B cell (primary cell): ENCODE results near the gene ZFYVE9. TPM values are rescaled to one million over a fixed set of nuclear protein-coding genes. Genes with fewer than 3 reads are reported as not detected.

ENCODE experiments used
- ATAC-seq: fragments of 200-7000 bp; cut with Tn5 transposase; one replicate; pipeline ENCODE4 v1.10.0; 2021; ENCODE audit warnings: low read depth, mild to moderate bottlenecking, moderate number of reproducible peaks, moderate library complexity
- CTCF ChIA-PET: fragments of 350-600 bp; sonication (Branson Sonifier 250); formaldehyde crosslinking; loops from one replicate; lab custom pipeline; 2021; ENCODE audit warnings: antibody characterized with exemption, inconsistent platforms; lab: Charles Lee
- POLR2A ChIA-PET: fragments of 350-600 bp; sonication (Branson Sonifier 250); formaldehyde crosslinking; loops from one replicate; lab custom pipeline; 2021; ENCODE audit warnings: antibody characterized with exemption; lab: Charles Lee
- DNase-seq: peaks from one replicate; pipeline ENCODE4 v3.0.0; 2013
- H2AFZ ChIP-seq: 2 replicates; pipeline ENCODE4 v1.6.1; 2012; ENCODE audit warnings: mild to moderate bottlenecking, low read depth, low read length; ENCODE audit not compliant: insufficient read depth, poor library complexity, severe bottlenecking
- H3K27ac ChIP-seq, 2 donors: 1 replicate in 1 of 2; 2 replicates in 1 of 2; pipeline ENCODE4 v1.5.1; 2012 to 2013; ENCODE audit warnings: low read length in 2 of 2, mild to moderate bottlenecking in 2 of 2, moderate library complexity in 1 of 2
- H3K27me3 ChIP-seq, 4 experiments: fragments of 200-600 bp in 1 of 4; sonication (generic) in 1 of 4; replicated peaks in 1 of 4; 1 replicate in 2 of 4; 2 replicates in 2 of 4; pipeline versions ENCODE4 v1.6.1 to v1.7.0; 2013 to 2016; ENCODE audit warnings: low read length in 3 of 4, mild to moderate bottlenecking in 2 of 4, mixed read lengths in 1 of 4, moderate library complexity in 1 of 4; ENCODE audit not compliant: insufficient read depth in 4 of 4, control insufficient read depth in 3 of 4; ENCODE audit errors: control extremely low read depth in 1 of 4
- H3K36me3 ChIP-seq, 2 experiments: replicated peaks in 1 of 2; 1 replicate in 1 of 2; 2 replicates in 1 of 2; pipeline versions ENCODE4 v1.6.1 to v1.7.1; 2013; ENCODE audit warnings: low read length in 1 of 2; ENCODE audit not compliant: insufficient read depth in 2 of 2, control insufficient read depth in 1 of 2; ENCODE audit errors: control extremely low read depth in 1 of 2, extremely low read depth in 1 of 2
- H3K4me1 ChIP-seq, 2 donors: fragments of 200-600 bp in 1 of 2; sonication (generic) in 1 of 2; 1 replicate in 1 of 2; 2 replicates in 1 of 2; pipeline versions ENCODE4 v1.5.1 to v1.6.1; 2013 to 2017; ENCODE audit warnings: low read length in 2 of 2; ENCODE audit not compliant: control insufficient read depth in 2 of 2, insufficient read depth in 2 of 2
- H3K4me2 ChIP-seq: replicated peaks from 2 replicates; pipeline ENCODE3; 2012; ENCODE audit warnings: mild to moderate bottlenecking, low read depth, low read length; ENCODE audit not compliant: poor library complexity, severe bottlenecking
- H3K4me3 ChIP-seq, 5 experiments: fragments of 200-600 bp in 1 of 5; sonication (generic) in 1 of 5; 1 replicate in 3 of 5; 2 replicates in 2 of 5; pipeline versions ENCODE4 v1.5.1 to v1.7.0; 2011 to 2016; ENCODE audit warnings: low read length in 4 of 5, mild to moderate bottlenecking in 4 of 5, low read depth in 2 of 5, control low read depth in 1 of 5, moderate library complexity in 1 of 5; ENCODE audit not compliant: insufficient read depth in 1 of 5; ENCODE audit errors: control extremely low read depth in 1 of 5, extremely low read depth in 1 of 5
- H3K79me2 ChIP-seq: fragments of 200-600 bp; sonication (generic); one replicate; pipeline ENCODE4 v1.6.0; 2016; ENCODE audit warnings: low read length; ENCODE audit not compliant: control insufficient read depth, insufficient read depth
- H3K9ac ChIP-seq: fragments of 200-600 bp; sonication (generic); 2 replicates; pipeline ENCODE4 v1.6.1; 2017; ENCODE audit warnings: mild to moderate bottlenecking, low read length, moderate library complexity
- H3K9me3 ChIP-seq, 3 donors: one replicate each; pipeline versions ENCODE4 v1.6.1 to v1.7.1; 2013; ENCODE audit warnings: low read length in 2 of 3; ENCODE audit not compliant: control insufficient read depth in 2 of 3, insufficient read depth in 1 of 3; ENCODE audit errors: control extremely low read depth in 1 of 3
- H4K20me1 ChIP-seq: 2 replicates; pipeline ENCODE4 v1.6.0; 2012; ENCODE audit warnings: mild to moderate bottlenecking, low read length; ENCODE audit not compliant: insufficient read depth, control insufficient read depth, poor library complexity, severe bottlenecking
- H3K27ac Mint-ChIP-seq: one replicate; pipeline ENCODE4 v1.8.0; 2021; ENCODE audit warnings: mixed read lengths
- H3K27me3 Mint-ChIP-seq: one replicate; pipeline ENCODE4 v1.8.0; 2021; ENCODE audit warnings: mixed read lengths
- H3K4me1 Mint-ChIP-seq: one replicate; pipeline ENCODE4 v1.8.0; 2021; ENCODE audit warnings: mixed read lengths
- H3K4me3 Mint-ChIP-seq: one replicate; pipeline ENCODE4 v1.8.0; 2021; ENCODE audit warnings: mixed read lengths
- H3K9me3 Mint-ChIP-seq: one replicate; pipeline ENCODE4 v1.8.0; 2022; ENCODE audit warnings: mixed read lengths; ENCODE audit not compliant: insufficient read depth
- CTCF ChIP-seq: fragments of 200-600 bp; IDR thresholded peaks from one replicate; pipeline ENCODE4 v1.8.0; 2022; ENCODE audit warnings: antibody characterized with exemption, mild to moderate bottlenecking
- EZH2 ChIP-seq: IDR thresholded peaks from 2 replicates; pipeline ENCODE4 v1.6.1; 2012; ENCODE audit warnings: borderline replicate concordance, low read depth, mild to moderate bottlenecking, moderate library complexity, low read length; ENCODE audit not compliant: insufficient read depth, poor library complexity, severe bottlenecking
- WGBS: methylation state at CpG from one replicate; pipeline ENCODE4 v1.1.5; 2013; ENCODE audit warnings: missing lambda C conversion rate; ENCODE audit not compliant: insufficient coverage; 5-methylcytosine and 5-hydroxymethylcytosine counted together
- intact Hi-C: fragments of 100-400 bp; cut with micrococcal nuclease; formaldehyde crosslinking; loops from one replicate; pipeline ENCODE4 v1.10.0; 2022
- polyA plus RNA-seq: library from polyadenylated mRNA; depleted of rRNA; stranded (reverse); fragments of >200 nt; gene quantifications from 2 replicates; pipeline ENCODE4 v1.2.3, GENCODE V29; 2012
- total RNA-seq, 2 donors: library from RNA; stranded (reverse); fragments of 120-200 nt in 1 of 2; gene quantifications; 1 replicate in 1 of 2; 2 replicates in 1 of 2; pipeline versions ENCODE4 v1.2.3 to v1.2.4, GENCODE V29; 2013 to 2022

The ZFYVE9 gene
- total and polyA plus RNA-seq, 2 donors (not counting 1 experiment from before 2014, with no cell fraction given) = 0.16 to 3.3 TPM

- DNase-seq (no peak), ATAC-seq (no peak)
- Histone ChIP-seq H3K79me2 (no peaks in the 10 kb centered on the region), H3K27ac (no peak overlapping the region), H3K27me3 (peaks cover 0 to 17% (median 9%) of the 10 kb centered on the region in 4 experiments), H2AFZ (no peak overlapping the region), H3K4me3 (no peak overlapping the region), H3K4me2 (no peak overlapping the region), H3K9ac (no peak overlapping the region), H3K9me3 (no peaks in the 10 kb centered on the region), H3K36me3 (no peaks in the 10 kb centered on the region), H4K20me1 (no peaks in the 10 kb centered on the region), H3K4me1 (no peaks in the 10 kb centered on the region)
- Mint-ChIP-seq H3K27ac (no peak overlapping the region), H3K4me3 (no peak overlapping the region), H3K9me3 (no peaks in the 10 kb centered on the region), H3K4me1 (no peaks in the 10 kb centered on the region), H3K27me3 (peaks cover 56% of the 10 kb centered on the region)
- intact Hi-C loops = no loop called here
- TF ChIP-seq EZH2 (no peak), CTCF (no peak)
- ChIA-PET POLR2A (no interaction called here), CTCF (no interaction called here)
- WGBS = no CpG with 5 or more reads among the region's 2 CpGs
Observed at GRCh38 chr1:52209429-52209828, 67.5 kb downstream of the ZFYVE9 start.

GRCh38 chr1:52210044-52210443, 68.2 kb downstream of the ZFYVE9 start:
- TF ChIP-seq CTCF = no peak
- no peak for TF ChIP-seq EZH2
- ATAC-seq = no peak
- POLR2A ChIA-PET = no interaction called here
- no peaks in the 10 kb centered on the region for H3K4me1 Mint-ChIP-seq
- CTCF ChIA-PET = interaction anchor here (0.6 kb wide), 1 partner anchor 90 kb away, joined by 4 read pairs; no protein-coding TSS in a partner anchor
- 100% methylated on average over 1 of the region's 3 CpGs for WGBS
- Histone ChIP-seq H3K36me3 (no peaks in the 10 kb centered on the region), H3K27ac (no peak overlapping the region), H3K27me3 (peaks cover 0 to 17% (median 9%) of the 10 kb centered on the region in 4 experiments), H4K20me1 (no peaks in the 10 kb centered on the region), H2AFZ (no peak overlapping the region), H3K79me2 (no peaks in the 10 kb centered on the region), H3K4me3 (no peak overlapping the region), H3K4me2 (no peak overlapping the region), H3K9me3 (peaks cover 0 to under 1% (median 0%) of the 10 kb centered on the region in 3 donors), H3K9ac (no peak overlapping the region), H3K4me1 (no peaks in the 10 kb centered on the region)
- no peak overlapping the region for H3K27ac Mint-ChIP-seq
- no peak for DNase-seq
- no peak overlapping the region for H3K4me3 Mint-ChIP-seq
- H3K9me3 Mint-ChIP-seq = no peaks in the 10 kb centered on the region
- H3K27me3 Mint-ChIP-seq = peaks cover 53% of the 10 kb centered on the region
- intact Hi-C loops = no loop called here
